MV-4-11 (cell line): ENCODE results near the gene CPHXL2.

Experiments
- DNase-seq: peaks from one replicate; lab custom pipeline; 2025; lab: John Stamatoyannopoulos, UW

Gene CPHXL2

DNA sequence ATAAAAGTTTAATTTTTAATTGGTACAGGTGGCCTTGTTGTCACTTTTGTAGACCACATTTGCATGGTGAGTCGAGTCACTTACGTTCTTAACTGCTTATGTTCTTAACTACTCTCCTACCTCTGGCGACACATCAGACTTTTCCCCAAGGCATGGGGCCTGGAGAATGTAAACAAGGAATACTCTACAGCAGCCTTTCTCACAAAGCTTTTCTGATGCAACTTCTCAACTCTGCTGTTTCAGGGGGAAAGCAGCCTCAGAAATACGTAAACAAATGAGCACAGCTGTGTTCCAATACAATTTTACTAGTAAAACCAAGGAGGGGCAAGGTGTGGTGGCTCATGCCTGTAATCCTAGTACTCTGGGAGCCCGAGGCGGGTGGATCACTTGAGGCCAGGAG, 36.2 kb downstream of the CPHXL2 start:
- DNase-seq: no peak

DNA sequence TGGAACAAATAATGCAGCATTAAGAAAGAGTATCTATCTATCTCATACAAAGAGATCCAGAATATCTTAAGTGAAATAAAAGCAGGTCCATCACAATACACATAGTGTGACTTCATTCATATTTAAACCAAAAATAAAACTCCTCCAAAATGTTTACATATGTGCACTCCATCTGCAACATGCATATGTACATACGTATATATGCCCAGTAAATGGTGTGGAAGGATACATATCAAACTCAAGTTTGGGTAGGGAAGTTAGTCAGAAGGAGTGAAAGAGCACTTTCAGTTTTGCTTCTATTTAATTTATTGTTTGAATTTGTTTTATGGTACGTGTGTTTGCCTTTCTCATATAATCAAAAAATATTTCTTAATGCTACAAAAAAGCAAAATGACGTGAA, 41.8 kb downstream of the CPHXL2 start:
- no peak for DNase-seq

DNA sequence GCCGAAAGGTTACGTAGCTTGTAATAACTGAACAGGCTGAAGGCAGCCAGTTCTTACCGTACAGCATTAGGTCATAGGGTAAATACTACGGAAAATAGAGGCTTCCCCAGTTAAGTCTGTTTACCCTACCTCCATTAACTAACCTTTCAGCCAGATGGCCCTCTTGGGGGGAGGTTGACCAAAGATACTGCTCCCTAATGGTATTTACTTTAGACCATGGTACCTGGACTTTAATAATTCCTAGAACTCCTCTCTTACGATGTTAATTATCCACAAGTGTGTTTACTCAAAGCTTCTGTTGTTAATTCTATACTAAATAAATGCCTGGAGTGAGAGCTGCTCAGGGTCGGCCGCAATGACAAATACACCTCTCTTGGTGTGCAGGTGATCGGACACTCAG, 44.0 kb downstream of the CPHXL2 start:
- DNase-seq: no peak

DNA sequence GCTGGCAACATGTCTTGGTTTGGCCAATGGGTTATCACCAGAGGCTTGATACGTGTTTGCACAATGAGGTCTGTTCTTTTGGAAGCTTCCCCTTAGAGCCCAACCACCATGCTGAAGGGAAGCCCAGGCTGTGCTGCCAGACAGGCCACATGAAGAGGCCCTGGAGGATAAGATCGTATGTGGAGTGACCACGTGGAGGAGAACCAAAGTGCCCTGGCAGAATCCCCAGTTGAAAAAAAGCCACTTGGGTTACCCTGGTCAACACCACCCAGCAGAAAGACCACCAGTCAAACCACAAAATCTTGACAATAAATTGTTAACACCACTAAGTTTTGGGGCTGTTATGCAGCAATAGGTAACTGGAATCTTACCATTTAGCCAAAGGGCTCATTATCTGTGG, 46.8 kb downstream of the CPHXL2 start:
- DNase-seq: no peak

DNA sequence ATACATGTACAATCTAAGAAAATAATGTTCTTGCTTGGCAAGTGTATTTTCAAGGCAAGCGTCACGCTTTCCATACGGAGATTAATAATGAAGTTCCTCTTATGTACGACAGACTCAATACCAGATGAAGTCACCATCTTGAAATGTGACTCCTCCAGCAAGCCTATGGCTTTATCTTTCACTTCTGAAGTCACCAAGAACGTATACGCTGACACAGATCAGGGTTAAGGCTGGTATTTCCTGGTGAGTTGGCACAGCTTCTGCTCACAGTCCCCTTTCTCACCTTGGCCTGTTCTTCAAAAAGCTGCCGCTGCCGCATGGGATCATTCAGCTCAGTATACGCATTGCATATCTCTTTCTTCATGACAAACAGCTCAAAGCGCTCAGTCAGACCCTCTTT, 47.7 kb downstream of the CPHXL2 start:
- no peak for DNase-seq

DNA sequence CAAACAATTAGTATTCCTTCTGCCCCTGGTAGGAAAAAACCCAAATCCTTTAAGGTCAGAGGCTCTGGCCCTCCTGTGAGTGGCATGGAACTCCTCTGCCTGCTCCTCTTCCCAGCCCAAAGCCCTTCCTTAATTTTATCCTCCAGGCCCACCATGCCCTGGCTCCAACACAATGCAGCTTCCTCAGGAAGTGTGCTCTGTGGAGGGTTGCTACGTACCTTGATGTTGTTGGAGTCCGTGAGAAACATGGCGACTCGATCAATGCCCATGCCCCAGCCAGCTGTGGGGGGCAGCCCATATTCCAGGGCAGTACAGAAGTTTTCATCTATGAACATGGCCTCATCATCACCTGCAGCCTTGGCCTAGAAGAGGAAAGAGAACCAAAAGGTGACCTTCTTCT, 48.5 kb downstream of the CPHXL2 start:
- DNase-seq: no peak

DNA sequence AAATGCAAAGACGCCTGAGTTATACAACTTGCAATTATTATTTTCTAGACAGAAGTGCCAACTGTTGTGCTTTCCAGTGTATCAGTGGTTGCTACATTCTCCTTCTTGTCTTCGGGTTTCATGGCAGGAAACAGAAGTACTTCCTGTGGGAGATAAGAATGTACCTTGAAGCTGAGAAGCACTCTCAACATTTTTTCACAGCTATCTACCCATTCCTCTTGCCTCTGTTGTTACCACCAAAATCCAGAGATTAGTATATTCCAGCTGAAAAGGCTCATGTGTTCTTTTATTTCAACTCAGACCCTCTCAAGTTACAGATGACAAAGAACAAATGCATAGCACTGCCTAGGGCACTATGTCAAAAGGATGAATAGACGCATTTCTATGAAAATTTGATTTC, 49.0 kb downstream of the CPHXL2 start:
- DNase-seq: no peak

DNA sequence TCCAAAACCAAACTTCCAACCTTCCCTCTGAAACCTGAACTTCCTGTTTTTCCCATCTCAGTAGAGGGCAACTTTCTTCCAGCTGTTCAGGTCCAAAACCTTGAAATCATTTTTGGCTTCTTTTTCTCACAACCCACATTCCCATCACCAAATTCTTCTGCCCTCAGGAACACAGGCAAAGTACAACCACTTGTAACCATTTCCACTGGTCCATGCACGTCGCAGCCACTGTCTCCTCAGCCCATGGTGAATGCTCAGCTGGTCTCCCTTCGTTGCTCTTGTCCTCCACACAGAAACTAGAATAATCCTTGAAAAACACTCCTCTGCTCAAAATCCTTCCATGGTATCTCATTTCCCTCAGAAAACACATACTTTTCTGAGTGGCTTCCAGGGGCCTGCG, 50.0 kb downstream of the CPHXL2 start:
- DNase-seq: no peak

DNA sequence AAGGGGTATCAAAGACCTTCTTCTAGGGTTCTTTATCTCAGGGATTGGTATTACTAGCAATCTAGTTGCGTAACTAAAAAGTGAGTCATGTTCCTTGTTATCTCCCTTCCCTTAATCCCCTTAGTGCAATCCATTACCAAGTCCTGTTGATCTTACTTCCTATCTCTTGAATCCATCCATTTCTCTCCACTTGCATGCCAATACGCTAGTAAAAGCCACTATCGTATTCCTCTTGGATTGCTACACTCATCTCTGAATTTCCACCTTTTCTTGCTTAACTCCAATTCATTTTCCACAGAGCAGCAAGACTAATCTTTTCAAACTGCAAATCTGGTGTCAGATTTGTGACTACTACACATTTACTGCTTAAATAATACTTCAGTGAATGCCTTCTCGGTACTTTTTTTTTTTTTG, 51.9 kb downstream of the CPHXL2 start:
- DNase-seq: peak; percentile 82

DNA sequence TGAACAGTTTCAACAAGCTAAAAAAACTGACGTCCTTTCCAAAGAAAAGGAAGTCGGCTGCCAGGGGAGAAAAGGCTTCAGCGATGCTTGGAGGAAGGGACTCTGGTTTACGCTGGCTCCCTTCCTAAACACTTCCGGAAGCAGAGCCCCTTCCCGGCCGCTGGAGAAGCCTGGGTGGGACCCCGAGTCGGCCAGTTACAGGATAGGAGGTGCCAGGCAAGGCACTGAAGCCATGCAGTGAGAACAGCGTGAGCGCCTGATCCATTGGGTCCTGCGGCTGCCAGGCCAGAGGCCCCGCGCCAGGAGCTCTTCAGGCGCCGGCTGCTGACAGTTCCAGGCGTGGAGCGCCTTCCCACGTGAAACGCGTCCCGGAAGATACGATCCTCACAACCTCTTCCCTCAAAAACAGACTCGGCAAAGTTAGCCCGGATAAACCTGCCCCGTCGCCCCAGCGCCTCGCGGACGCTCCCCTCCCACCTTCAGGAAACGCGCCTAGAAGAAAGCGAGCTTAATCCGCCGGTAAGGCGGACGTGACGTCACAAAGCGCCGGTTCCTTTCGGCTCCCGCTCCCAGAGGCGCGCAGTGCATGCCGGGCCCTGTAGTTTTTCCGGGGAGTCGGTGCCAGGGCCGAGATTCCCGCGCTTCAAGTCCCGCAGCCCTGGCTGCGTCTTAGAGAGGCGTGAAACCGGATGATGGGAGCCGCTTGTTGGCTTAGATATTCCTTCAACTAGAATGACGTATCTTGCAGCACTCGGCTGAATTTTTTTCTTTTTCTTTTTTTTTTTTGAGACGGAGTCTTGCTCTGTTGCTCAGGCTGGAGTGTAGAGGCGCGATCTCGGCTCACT, 53.8 kb downstream of the CPHXL2 start, which contains the start of gene ADAT1:
ADAT1 (minus strand) TSS at position 521 of the 845 bp plus-strand sequence. CDS start 2,482 bp downstream, outside the sequence.
- peak; percentile 97 for DNase-seq

DNA sequence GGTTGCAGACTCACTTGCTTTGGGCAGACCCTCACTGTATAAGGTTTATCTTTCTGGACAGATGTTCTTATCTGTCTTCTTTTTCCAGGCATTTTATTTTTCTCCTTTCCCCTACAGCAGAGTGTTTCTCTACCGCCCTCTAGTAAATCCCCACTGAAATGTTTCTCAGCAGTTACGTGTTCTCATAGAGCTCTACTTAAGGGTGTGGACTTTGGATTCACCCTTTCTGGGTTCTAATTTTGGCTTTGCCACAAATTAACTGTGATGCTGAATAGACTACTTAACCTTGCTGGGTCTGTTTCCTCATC, 55.7 kb downstream of the CPHXL2 start:
- peak; percentile 61 for DNase-seq

DNA sequence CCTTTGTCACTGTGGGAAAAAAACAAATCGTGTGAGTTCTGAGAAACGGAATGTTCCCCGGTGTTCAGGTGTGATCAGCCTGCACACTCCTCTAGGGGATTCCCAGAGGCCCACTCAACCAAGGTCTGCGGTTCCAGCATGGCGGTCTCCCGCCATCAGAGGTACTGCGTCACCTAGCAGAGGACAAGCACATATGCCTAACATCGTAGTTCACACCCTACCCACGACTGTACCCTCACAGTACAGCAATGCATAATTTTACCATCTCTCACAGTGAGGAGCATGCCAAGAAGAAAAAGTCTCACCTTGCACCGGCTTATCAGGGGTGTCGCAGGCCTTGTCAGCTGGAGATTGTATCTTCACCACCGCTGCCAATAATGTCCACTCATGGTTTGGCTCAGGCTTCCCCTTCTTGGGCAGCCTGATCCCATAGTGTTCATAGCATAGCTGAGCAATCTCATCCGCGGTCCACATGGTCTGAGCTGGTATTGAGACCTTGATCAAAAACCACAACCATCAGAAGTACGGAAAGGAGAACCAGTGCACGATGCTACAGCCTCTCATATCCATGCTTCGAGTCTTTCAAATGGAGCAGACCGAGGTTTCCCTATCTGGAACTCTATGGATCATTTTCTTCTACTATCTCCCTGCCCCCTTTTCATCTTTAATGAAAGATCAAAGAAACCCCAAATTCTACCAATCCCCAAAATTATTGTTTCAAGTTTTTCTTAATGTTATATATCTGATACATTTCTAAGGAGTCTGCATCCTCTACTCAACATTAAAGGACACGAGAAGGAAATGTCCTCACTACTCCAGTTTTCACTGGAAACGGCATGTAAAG, 56.3 kb downstream of the CPHXL2 start:
- DNase-seq: no peak

DNA sequence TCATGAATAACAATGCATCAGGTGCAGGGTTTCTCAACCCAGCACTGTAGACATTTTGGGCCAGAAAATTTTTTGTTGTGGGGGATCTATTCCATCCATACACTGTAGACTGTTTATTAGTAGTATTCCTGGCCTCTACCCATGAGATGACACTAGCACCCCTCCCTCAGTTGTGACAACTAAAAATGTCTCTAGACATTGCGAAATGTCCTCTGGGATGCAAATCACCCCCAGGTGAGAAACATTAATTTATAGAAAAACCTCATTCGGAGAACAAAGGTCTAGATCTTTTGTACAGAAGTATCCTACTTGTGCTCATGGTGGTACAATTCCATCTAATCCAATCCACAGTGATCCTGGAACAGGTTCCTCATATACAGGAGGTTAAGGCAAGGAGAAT, 58.0 kb downstream of the CPHXL2 start:
- no peak for DNase-seq

DNA sequence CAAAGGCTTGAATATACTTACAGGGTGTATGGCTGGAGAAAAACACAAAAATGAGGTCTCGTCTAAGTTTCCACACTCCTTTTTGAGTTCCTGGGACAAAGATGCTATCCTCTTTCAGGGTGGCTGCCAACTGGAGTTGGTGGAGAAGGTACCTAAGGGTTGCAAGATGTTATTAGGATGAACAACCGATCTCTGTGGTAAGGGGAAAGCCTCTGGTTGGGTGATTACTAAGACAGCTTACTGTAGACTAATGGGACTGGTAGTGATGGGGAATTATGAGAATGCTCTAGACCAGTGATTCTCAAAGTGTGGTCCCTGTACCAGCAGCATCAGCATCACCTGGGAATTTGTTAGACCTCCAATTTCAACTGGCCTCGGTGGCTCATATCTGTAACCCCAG, 59.7 kb downstream of the CPHXL2 start:
- DNase-seq: no peak

DNA sequence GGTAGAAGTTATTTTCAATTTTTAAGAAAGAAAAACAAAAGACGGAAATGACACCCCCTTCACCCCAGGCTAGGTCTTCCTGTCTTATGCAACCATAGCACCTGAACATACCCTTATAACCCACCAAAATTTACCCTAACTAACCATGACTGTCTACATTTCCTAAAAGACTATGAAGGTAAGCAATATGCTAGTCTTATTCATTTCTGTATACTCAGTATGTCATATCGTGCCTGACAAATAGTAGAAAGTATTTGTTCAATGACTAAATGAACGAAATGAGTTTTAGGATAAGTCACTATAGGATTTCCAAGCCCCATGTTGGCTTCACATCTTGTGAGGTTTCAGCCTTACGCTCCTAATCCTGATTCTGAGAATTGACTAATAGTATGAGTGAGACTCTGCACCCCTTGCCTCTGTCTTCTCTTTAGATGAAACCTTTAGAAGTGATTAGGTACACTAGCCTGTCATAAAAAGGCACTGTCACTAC, 60.2 kb downstream of the CPHXL2 start:
- no peak for DNase-seq

DNA sequence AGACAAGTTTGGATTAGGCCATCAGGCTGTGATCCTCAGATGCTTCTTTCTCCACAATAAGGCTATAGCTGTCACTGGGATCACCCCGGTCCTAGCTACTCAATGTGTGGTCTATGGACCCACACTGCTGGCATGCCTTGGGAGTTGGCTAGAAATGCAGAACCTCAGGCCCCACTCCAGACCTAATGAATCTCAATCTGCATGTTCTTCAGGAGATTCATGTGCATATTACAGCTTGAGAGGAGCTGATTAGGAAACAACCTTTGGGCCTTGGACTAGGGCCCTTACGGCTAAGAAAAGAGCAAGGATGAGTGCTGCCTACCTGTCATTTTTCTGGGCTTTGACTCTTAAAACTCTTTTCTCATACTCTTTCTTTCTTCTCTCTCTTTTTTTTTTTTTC, 61.2 kb downstream of the CPHXL2 start:
- no peak for DNase-seq

DNA sequence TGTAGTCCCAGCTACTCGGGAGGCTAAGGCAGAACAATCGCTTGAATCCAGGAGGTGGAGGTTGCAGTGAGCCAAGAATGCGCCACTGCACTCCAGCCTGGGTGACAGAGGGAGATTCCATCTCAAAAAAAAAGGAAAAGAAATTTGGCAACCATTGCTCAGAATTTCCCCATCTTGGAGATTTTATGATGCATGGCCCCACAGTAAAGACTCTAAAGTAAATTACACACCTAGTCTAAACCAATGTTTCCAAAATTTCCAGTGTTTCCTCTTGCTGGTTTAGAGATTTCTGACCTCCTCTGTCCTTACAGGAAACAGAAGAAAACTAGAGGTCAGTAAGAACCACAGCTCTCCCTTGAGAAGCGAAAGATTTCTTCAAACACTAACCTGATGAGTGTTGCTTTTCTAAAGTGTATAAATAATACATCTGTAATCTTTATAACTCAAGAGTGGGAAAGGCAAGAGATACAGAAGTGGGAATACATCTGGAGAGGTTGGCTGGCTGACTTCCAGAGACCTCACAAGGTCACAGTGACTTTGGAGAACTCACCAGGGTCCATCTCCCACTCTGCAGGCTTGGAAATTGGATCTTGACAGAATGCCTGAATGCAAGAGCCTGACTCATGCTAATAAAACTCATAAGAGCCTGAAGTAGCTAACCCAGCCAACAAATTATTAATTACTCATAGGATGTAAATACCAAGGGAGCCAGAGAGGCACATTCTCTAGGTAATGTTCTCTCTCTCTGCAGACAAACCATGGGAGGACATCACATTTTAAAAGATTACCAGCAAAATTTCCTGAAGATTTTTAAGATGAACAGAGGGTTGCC, 62.5 kb downstream of the CPHXL2 start:
- DNase-seq: no peak
